Smooth muscle cell (in vitro differentiated cells): ENCODE measurements around the gene COL5A2. TPM values are rescaled to one million over a fixed set of nuclear protein-coding genes. Genes with fewer than 3 reads are reported as not detected.

Source experiments
- DNase-seq: peaks from one replicate; lab custom pipeline; 2025; ENCODE audit not compliant: unreplicated experiment; lab: John Stamatoyannopoulos, UW
- H2AFZ ChIP-seq: fragments of 200-600 bp; sonication (generic); 2 replicates; pipeline ENCODE4 v1.6.0; 2016; ENCODE audit warnings: antibody characterized with exemption, low read depth, mild to moderate bottlenecking
- H3F3A ChIP-seq: fragments of 200-600 bp; sonication (generic); 2 replicates; pipeline ENCODE4 v1.6.0; 2017; ENCODE audit warnings: antibody characterized with exemption, low read depth
- H3K27ac ChIP-seq: fragments of 200-600 bp; sonication (generic); 2 replicates; pipeline ENCODE4 v1.5.1; 2016; ENCODE audit warnings: low read depth, mild to moderate bottlenecking
- H3K27me3 ChIP-seq: fragments of 200-600 bp; sonication (generic); 2 replicates; pipeline ENCODE4 v1.6.1; 2016; ENCODE audit warnings: low read depth, mild to moderate bottlenecking
- H3K36me3 ChIP-seq: fragments of 200-600 bp; sonication (generic); 2 replicates; pipeline ENCODE4 v1.5.1; 2016; ENCODE audit warnings: low read depth
- H3K4me1 ChIP-seq: fragments of 200-600 bp; sonication (generic); 2 replicates; pipeline ENCODE4 v1.5.1; 2016; ENCODE audit warnings: low read depth
- H3K4me2 ChIP-seq: fragments of 200-600 bp; sonication (generic); 2 replicates; pipeline ENCODE4 v1.6.0; 2016; ENCODE audit warnings: mild to moderate bottlenecking
- H3K4me3 ChIP-seq: fragments of 200-600 bp; sonication (generic); 2 replicates; pipeline ENCODE4 v1.5.1; 2016; ENCODE audit warnings: mild to moderate bottlenecking
- H3K79me2 ChIP-seq: fragments of 200-600 bp; sonication (generic); 2 replicates; pipeline ENCODE4 v1.6.0; 2016; ENCODE audit warnings: low read depth, mild to moderate bottlenecking
- H3K9ac ChIP-seq: fragments of 200-600 bp; sonication (generic); 2 replicates; pipeline ENCODE4 v1.6.0; 2016; ENCODE audit warnings: low read depth
- H3K9me3 ChIP-seq: fragments of 200-600 bp; sonication (generic); replicated peaks from 2 replicates; pipeline ENCODE4 v1.5.1; 2016; ENCODE audit warnings: low read depth
- H4K20me1 ChIP-seq: fragments of 200-600 bp; sonication (generic); 2 replicates; pipeline ENCODE4 v1.6.0; 2016; ENCODE audit warnings: low read depth
- CTCF ChIP-seq: fragments of 200-600 bp; sonication (generic); IDR thresholded peaks from 2 replicates; pipeline ENCODE4 v1.5.1; 2017; ENCODE audit warnings: borderline replicate concordance, mild to moderate bottlenecking, antibody characterized with exemption; ENCODE audit not compliant: insufficient read depth, poor library complexity, severe bottlenecking
- WGBS: methylation state at CpG from one replicate; pipeline ENCODE4 v1.1.7; 2016; ENCODE audit warnings: low lambda C conversion rate; 5-methylcytosine and 5-hydroxymethylcytosine counted together
- polyA plus RNA-seq: library from polyadenylated mRNA; unstranded; fragments of >200 nt; fragmentation: Nextera tagmentation; extraction: Ambion mirVana; gene quantifications from 2 replicates; pipeline ENCODE4 v1.2.1, GENCODE V29; 2016
- total RNA-seq: library from RNA; depleted of rRNA; stranded (reverse); fragments of >200 nt; gene quantifications from 2 replicates; pipeline ENCODE4 v1.2.3, GENCODE V29; 2014

The COL5A2 gene
- total and polyA plus RNA-seq, 2 experiments from 2014 or later = 364 to 697 TPM

GRCh38 chr2:189171956-189172609 is 7.5 kb downstream of the COL5A2 start:
- no peaks in the 10 kb centered on the region for H3K27me3 ChIP-seq
- peaks cover 8% of the 10 kb centered on the region for H3K4me1 ChIP-seq
- TF ChIP-seq CTCF = peak; percentile 12
- H4K20me1 ChIP-seq = peaks cover 97% of the 10 kb centered on the region
- DNase-seq = no peak
- H3K79me2 ChIP-seq = peaks cover 100% of the 10 kb centered on the region
- H3K9me3 ChIP-seq = no peaks in the 10 kb centered on the region
- H2AFZ ChIP-seq = no peak overlapping the region
- H3K9ac ChIP-seq = no peak overlapping the region
- H3K4me3 ChIP-seq = no peak overlapping the region
- peak overlapping the region; percentile 52 for H3K27ac ChIP-seq
- no peaks in the 10 kb centered on the region for H3K36me3 ChIP-seq
- 83% methylated on average over 1 of the region's 1 CpG for WGBS
- peak overlapping the region; percentile 67 for H3K4me2 ChIP-seq
- peaks cover 19% of the 10 kb centered on the region for H3F3A ChIP-seq

GRCh38 chr2:189168856-189169499 is 10.6 kb downstream of the COL5A2 start:
- H2AFZ ChIP-seq = no peak overlapping the region
- H3K4me2 ChIP-seq = peak overlapping the region; percentile 48
- no peak overlapping the region for H3K9ac ChIP-seq
- DNase-seq = no peak
- peaks cover 100% of the 10 kb centered on the region for H3K79me2 ChIP-seq
- no peaks in the 10 kb centered on the region for H3K27me3 ChIP-seq
- H3K36me3 ChIP-seq = no peaks in the 10 kb centered on the region
- peak overlapping the region; percentile 84 for H3K27ac ChIP-seq
- H3K4me3 ChIP-seq = no peak overlapping the region
- WGBS = 91% methylated on average over 2 of the region's 2 CpGs
- peaks cover 97% of the 10 kb centered on the region for H4K20me1 ChIP-seq
- H3K4me1 ChIP-seq = peaks cover 19% of the 10 kb centered on the region
- H3K9me3 ChIP-seq = no peaks in the 10 kb centered on the region
- peaks cover 36% of the 10 kb centered on the region for H3F3A ChIP-seq
- TF ChIP-seq CTCF = no peak

GRCh38 chr2:189165656-189166380 is 13.7 kb downstream of the COL5A2 start:
- Histone ChIP-seq H3K9ac (no peak overlapping the region), H3K36me3 (no peaks in the 10 kb centered on the region), H4K20me1 (peaks cover 98% of the 10 kb centered on the region), H3K27ac (peak overlapping the region; percentile 84), H2AFZ (no peak overlapping the region), H3K4me3 (no peak overlapping the region), H3F3A (peaks cover 37% of the 10 kb centered on the region), H3K4me1 (peaks cover 40% of the 10 kb centered on the region), H3K9me3 (no peaks in the 10 kb centered on the region), H3K27me3 (no peaks in the 10 kb centered on the region), H3K4me2 (peak overlapping the region; percentile 77), H3K79me2 (peaks cover 100% of the 10 kb centered on the region)
- TF ChIP-seq CTCF = no peak
- WGBS = 60% methylated on average over 3 of the region's 3 CpGs
- no peak for DNase-seq
